Gastrocnemius medialis (tissue), 4 donors: ENCODE data around the gene BNC2.

Source experiments
- POLR2A ChIP-seq, 2 donors: fragments of 450-650 bp; IDR thresholded peaks; one replicate each; pipeline ENCODE4 v1.6.1; 2017; ENCODE audit warnings: antibody characterized with exemption in 2 of 2, mild to moderate bottlenecking in 2 of 2, moderate library complexity in 2 of 2
- TF ChIP-seq, protein P1 (sequence below), 5 experiments: fragments of 450-650 bp in 3 of 5; fragments of 200-600 bp in 2 of 5; sonication (generic) in 2 of 5; IDR thresholded peaks in 4 of 5; conservative IDR thresholded peaks in 1 of 5; 1 replicate in 4 of 5; 2 replicates in 1 of 5; pipeline ENCODE4 v1.5.1; 2016 to 2019; ENCODE audit warnings: antibody characterized with exemption in 5 of 5, mild to moderate bottlenecking in 3 of 5, moderate library complexity in 3 of 5

DNA sequence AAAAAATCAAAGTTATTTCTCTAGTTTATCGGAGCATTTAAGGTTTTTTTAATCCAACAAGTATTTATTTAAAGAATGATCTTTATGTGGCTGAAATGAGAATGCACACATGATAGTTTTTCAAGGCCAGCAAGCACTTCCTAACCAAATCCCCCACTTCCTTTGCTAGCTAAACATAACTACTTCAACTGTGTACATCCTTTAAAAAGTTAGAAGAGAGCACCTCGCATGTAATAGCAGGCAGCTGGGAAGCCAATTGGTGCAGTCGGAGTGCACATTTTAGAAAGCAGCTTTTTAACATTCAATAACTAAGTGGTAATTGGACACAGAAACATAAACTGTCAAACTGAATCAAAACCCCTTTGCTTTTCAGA is 245.7 kb downstream of the BNC2 start:
- TF ChIP-seq, protein P1, sequence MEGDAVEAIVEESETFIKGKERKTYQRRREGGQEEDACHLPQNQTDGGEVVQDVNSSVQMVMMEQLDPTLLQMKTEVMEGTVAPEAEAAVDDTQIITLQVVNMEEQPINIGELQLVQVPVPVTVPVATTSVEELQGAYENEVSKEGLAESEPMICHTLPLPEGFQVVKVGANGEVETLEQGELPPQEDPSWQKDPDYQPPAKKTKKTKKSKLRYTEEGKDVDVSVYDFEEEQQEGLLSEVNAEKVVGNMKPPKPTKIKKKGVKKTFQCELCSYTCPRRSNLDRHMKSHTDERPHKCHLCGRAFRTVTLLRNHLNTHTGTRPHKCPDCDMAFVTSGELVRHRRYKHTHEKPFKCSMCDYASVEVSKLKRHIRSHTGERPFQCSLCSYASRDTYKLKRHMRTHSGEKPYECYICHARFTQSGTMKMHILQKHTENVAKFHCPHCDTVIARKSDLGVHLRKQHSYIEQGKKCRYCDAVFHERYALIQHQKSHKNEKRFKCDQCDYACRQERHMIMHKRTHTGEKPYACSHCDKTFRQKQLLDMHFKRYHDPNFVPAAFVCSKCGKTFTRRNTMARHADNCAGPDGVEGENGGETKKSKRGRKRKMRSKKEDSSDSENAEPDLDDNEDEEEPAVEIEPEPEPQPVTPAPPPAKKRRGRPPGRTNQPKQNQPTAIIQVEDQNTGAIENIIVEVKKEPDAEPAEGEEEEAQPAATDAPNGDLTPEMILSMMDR (IDR thresholded peaks at IDR 0.05 in 4 of 5, conservative IDR thresholded peaks at IDR 0.05 in 1 of 5): no peak
- no peak for TF ChIP-seq POLR2A (IDR thresholded peaks at IDR 0.05)
